Endothelial cell of umbilical vein (primary cell): ENCODE measurements around the gene TMEM253. TPM values are rescaled to one million over a fixed set of nuclear protein-coding genes. Genes with fewer than 3 reads are reported as not detected.

Source experiments
- BruUV-seq: library from RNA; stranded (reverse); fragments of 400-500 nt; replicated peaks from 2 replicates; lab custom pipeline; 2021; lab: Mats Ljungman, UMichigan
- CTCF ChIA-PET: fragments of 300-600, 350-600 bp; sonication (Branson Sonifier 250); formaldehyde crosslinking; loops from one replicate; lab custom pipeline; 2021; ENCODE audit warnings: antibody characterized with exemption, inconsistent platforms; lab: Charles Lee
- POLR2A ChIA-PET: fragments of 300-600, 350-600 bp; sonication (Branson Sonifier 250); formaldehyde crosslinking; loops from one replicate; lab custom pipeline; 2021; ENCODE audit warnings: antibody characterized with exemption, inconsistent platforms; lab: Charles Lee
- DNase-seq: peaks from one replicate; pipeline ENCODE4 v3.0.0-alpha.2; 2011; ENCODE audit warnings: low read depth, low spot score
- FAIRE-seq: peaks from 2 replicates; lab custom pipeline; 2011; peaks lifted over from hg19 to GRCh38; lab: Jason Lieb, UNC
- H2AFZ ChIP-seq: 2 replicates; pipeline ENCODE4 v1.6.0; 2012; ENCODE audit warnings: low read depth, low read length, control low read depth, inconsistent platforms
- H3K27ac ChIP-seq: 2 replicates; pipeline ENCODE4 v1.5.1; 2011; ENCODE audit warnings: low read depth, mild to moderate bottlenecking, control low read depth, low read length, moderate library complexity; ENCODE audit not compliant: insufficient read depth
- H3K27me3 ChIP-seq, 2 experiments: 2 replicates each; pipeline versions ENCODE4 v1.6.0 to v1.6.1; 2011; ENCODE audit warnings: low read length in 2 of 2, mixed read lengths in 1 of 2; ENCODE audit not compliant: control insufficient read depth in 2 of 2, insufficient read depth in 2 of 2
- H3K36me3 ChIP-seq, 2 experiments: 2 replicates in 1 of 2; 3 replicates in 1 of 2; pipeline ENCODE4 v1.5.1; 2011; ENCODE audit warnings: low read length in 2 of 2, mild to moderate bottlenecking in 1 of 2, moderate library complexity in 1 of 2; ENCODE audit not compliant: control insufficient read depth in 2 of 2, insufficient read depth in 2 of 2; ENCODE audit errors: extremely low read depth in 1 of 2
- H3K4me1 ChIP-seq: 3 replicates; pipeline ENCODE4 v1.5.1; 2011; ENCODE audit warnings: mild to moderate bottlenecking, low read length; ENCODE audit not compliant: control insufficient read depth, insufficient read depth; ENCODE audit errors: extremely low read depth
- H3K4me2 ChIP-seq: 2 replicates; pipeline ENCODE4 v1.6.1; 2011; ENCODE audit warnings: low read length, control low read depth, mixed read lengths; ENCODE audit not compliant: insufficient read depth
- H3K4me3 ChIP-seq, 3 experiments: fragments of 200-600 bp in 1 of 3; sonication (generic), shearing (Covaris generic) in 1 of 3; replicated peaks in 1 of 3; 2 replicates each; pipeline ENCODE4 v1.5.1; 2011 to 2016; ENCODE audit warnings: control low read depth in 3 of 3, low read length in 3 of 3, mild to moderate bottlenecking in 2 of 3, inconsistent platforms in 1 of 3, low read depth in 1 of 3, moderate library complexity in 1 of 3; ENCODE audit not compliant: insufficient read depth in 1 of 3
- H3K79me2 ChIP-seq: 2 replicates; pipeline ENCODE4 v1.6.0; 2012; ENCODE audit warnings: low read length, inconsistent platforms; ENCODE audit not compliant: control insufficient read depth, insufficient read depth
- H3K9ac ChIP-seq: replicated peaks from 2 replicates; pipeline ENCODE3; 2011; ENCODE audit warnings: low read length, control low read depth; ENCODE audit not compliant: insufficient read depth; ENCODE audit errors: extremely low read depth
- H3K9me1 ChIP-seq: replicated peaks from 3 replicates; pipeline ENCODE4 v1.6.0; 2011; ENCODE audit warnings: mild to moderate bottlenecking, low read length; ENCODE audit not compliant: control insufficient read depth, insufficient read depth; ENCODE audit errors: extremely low read depth
- H3K9me3 ChIP-seq: replicated peaks from 2 replicates; pipeline ENCODE4 v1.5.1; 2012; ENCODE audit warnings: low read length, inconsistent platforms; ENCODE audit not compliant: control insufficient read depth, insufficient read depth
- H4K20me1 ChIP-seq: replicated peaks from 2 replicates; pipeline ENCODE3; 2011; ENCODE audit warnings: mild to moderate bottlenecking, low read length; ENCODE audit not compliant: control insufficient read depth, insufficient read depth; ENCODE audit errors: extremely low read depth
- EZH2 ChIP-seq: IDR thresholded peaks from 2 replicates; pipeline ENCODE4 v1.6.1; 2012; ENCODE audit warnings: borderline replicate concordance, low read depth, mild to moderate bottlenecking, moderate library complexity, low read length, inconsistent platforms; ENCODE audit not compliant: severe bottlenecking
- FOS ChIP-seq: IDR thresholded peaks from 2 replicates; pipeline ENCODE4 v1.6.1; 2011; ENCODE audit warnings: mild to moderate bottlenecking, low read length, moderate library complexity, borderline replicate concordance; ENCODE audit not compliant: insufficient read depth
- GATA2 ChIP-seq: IDR thresholded peaks from 2 replicates; pipeline ENCODE4 v1.7.0; 2011; ENCODE audit warnings: low read depth, mild to moderate bottlenecking, moderate library complexity, mixed read lengths, low read length; ENCODE audit not compliant: insufficient read length, insufficient read depth
- JUN ChIP-seq: IDR thresholded peaks from 2 replicates; pipeline ENCODE4 v1.6.1; 2011; ENCODE audit warnings: borderline replicate concordance, low read depth; ENCODE audit not compliant: insufficient read length, insufficient read depth
- MYC ChIP-seq: IDR thresholded peaks from one replicate; pipeline ENCODE4 v1.6.1; 2011; ENCODE audit warnings: mild to moderate bottlenecking, low read depth, low read length
- POLR2A ChIP-seq: IDR thresholded peaks from 2 replicates; pipeline ENCODE4 v1.6.1; 2012; ENCODE audit warnings: low read depth, mild to moderate bottlenecking, control low read depth, low read length
- POLR2AphosphoS5 ChIP-seq: IDR thresholded peaks from 2 replicates; pipeline ENCODE4 v1.6.1; 2012; ENCODE audit warnings: low read depth, mild to moderate bottlenecking, control low read depth, low read length, moderate library complexity; ENCODE audit not compliant: insufficient read depth
- dilution Hi-C: fragments of 300-500 bp; cut with MboI; formaldehyde crosslinking; loops from one replicate; pipeline ENCODE4 v1.15.0; 2019; ENCODE audit warnings: low sequenced_read_pairs; ENCODE audit not compliant: extremely low pct_ligation_motif_present
- intact Hi-C: fragments of 100-400 bp; cut with micrococcal nuclease; formaldehyde crosslinking; loops from one replicate; pipeline ENCODE4 v1.10.0; 2022
- polyA plus RNA-seq, 4 experiments: library from polyadenylated mRNA; depleted of rRNA in 3 of 4; stranded (reverse) in 3 of 4; unstranded in 1 of 4; fragments of >200 nt; gene quantifications; 2 replicates each; pipeline versions ENCODE4 v1.2.1 to v1.2.3, GENCODE V29; 2011 to 2012; ENCODE audit warnings: missing spikeins in 1 of 4
- total RNA-seq: library from RNA; stranded (reverse); gene quantifications from 2 replicates; pipeline ENCODE4 v1.2.3, GENCODE V29; 2021
- TF ChIP-seq, protein P1 (sequence below), 2 donors: IDR thresholded peaks; 1 replicate in 1 of 2; 2 replicates in 1 of 2; pipeline ENCODE4 v1.5.1; 2011; ENCODE audit warnings: low read length in 2 of 2, mild to moderate bottlenecking in 2 of 2, moderate library complexity in 2 of 2, control low read depth in 1 of 2, inconsistent platforms in 1 of 2, low read depth in 1 of 2; ENCODE audit not compliant: insufficient read depth in 1 of 2; ENCODE audit errors: extremely low read depth in 1 of 2
- TF ChIP-seq, protein P2 (sequence below): IDR thresholded peaks from 2 replicates; pipeline ENCODE4 v1.6.1; 2011; ENCODE audit not compliant: insufficient read depth, insufficient read length

Gene TMEM253
- total and polyA plus RNA-seq, 2 donors (not counting 3 experiments of a cell fraction or from before 2014, with no cell fraction given): 0.25 TPM; not detected in 1

DNA sequence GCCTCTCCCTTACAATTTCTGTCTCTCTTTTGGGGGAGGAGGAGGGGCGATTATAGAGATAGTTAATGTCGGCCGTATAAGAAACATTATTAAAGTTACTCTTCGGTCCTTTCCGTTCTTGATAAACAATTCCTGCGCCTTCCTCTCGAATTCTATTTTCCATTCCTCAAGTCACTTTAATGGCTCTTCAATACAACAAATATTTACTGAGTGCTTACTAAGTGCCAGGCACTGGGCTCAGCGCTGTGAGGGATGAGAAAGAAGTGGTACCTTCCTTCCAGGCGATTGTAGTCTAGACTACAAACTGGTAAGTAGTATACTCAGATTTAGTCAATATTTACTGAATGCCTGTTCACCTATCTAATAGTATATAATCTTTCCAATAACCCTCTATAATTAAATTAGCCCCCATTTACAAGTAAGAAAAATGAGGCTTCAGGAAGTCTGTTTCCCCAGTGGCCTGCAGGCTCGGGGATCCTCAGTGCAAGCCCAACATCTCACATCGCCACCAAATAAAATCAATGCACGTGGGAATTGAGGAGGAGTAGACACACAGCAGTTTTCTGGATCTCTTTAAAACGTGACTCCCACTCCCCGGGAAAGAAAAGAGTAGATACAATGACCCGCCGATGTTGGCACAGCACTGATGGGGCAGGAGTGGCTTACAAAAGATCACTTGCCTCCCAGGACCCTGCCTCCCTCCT is 1.8 kb upstream of the TMEM253 start:
- Histone ChIP-seq H3K27ac (no peak overlapping the region), H4K20me1 (no peaks in the 10 kb centered on the region), H3K27me3 (peaks cover 12 to 26% of the 10 kb centered on the region in 2 experiments), H3K4me3 (peak overlapping the region; percentile 46 to 72 (median 58)), H3K9ac (peak overlapping the region; percentile 12), H3K36me3 (no peaks in the 10 kb centered on the region), H3K4me1 (peaks cover 17% of the 10 kb centered on the region), H3K9me3 (no peaks in the 10 kb centered on the region), H3K4me2 (peak overlapping the region; percentile 77), H2AFZ (peak overlapping the region; percentile 56), H3K9me1 (no peaks in the 10 kb centered on the region), H3K79me2 (no peaks in the 10 kb centered on the region)
- no peak for DNase-seq
- no peak for FAIRE-seq
- TF ChIP-seq EZH2 (no peak), FOS (no peak), POLR2A (no peak), GATA2 (no peak), POLR2AphosphoS5 (no peak), JUN (no peak), MYC (no peak)
- TF ChIP-seq, protein P1, sequence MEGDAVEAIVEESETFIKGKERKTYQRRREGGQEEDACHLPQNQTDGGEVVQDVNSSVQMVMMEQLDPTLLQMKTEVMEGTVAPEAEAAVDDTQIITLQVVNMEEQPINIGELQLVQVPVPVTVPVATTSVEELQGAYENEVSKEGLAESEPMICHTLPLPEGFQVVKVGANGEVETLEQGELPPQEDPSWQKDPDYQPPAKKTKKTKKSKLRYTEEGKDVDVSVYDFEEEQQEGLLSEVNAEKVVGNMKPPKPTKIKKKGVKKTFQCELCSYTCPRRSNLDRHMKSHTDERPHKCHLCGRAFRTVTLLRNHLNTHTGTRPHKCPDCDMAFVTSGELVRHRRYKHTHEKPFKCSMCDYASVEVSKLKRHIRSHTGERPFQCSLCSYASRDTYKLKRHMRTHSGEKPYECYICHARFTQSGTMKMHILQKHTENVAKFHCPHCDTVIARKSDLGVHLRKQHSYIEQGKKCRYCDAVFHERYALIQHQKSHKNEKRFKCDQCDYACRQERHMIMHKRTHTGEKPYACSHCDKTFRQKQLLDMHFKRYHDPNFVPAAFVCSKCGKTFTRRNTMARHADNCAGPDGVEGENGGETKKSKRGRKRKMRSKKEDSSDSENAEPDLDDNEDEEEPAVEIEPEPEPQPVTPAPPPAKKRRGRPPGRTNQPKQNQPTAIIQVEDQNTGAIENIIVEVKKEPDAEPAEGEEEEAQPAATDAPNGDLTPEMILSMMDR (IDR thresholded peaks at IDR 0.05; ENCODE audit: extremely low read depth in 1 of 2, insufficient read depth in 1 of 2, low read depth in 1 of 2, low read length in 2 of 2): no peak
- TF ChIP-seq, protein P2, sequence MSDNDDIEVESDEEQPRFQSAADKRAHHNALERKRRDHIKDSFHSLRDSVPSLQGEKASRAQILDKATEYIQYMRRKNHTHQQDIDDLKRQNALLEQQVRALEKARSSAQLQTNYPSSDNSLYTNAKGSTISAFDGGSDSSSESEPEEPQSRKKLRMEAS: no peak
- ChIA-PET CTCF (interaction anchor here (1.1 to 1.2 kb wide), 3 partner anchors 31 to 84 kb away, joined by 3 to 6 read pairs (median 3); no protein-coding TSS in a partner anchor), POLR2A (no interaction called here)
- BruUV-seq: TSS peak; percentile 44
- dilution Hi-C loops (no loop called here), intact Hi-C loops (no loop called here)
